HG02610 (cell line): Measurements from ENCODE around the gene SP110.
A peak's percentile ranks its signal among the peaks of the same experiment; 100 is the strongest.
"Not testable (repeated sequence)": the region's sequence is repeated elsewhere in the genome, so short reads cannot be mapped to it uniquely, and the experiment has no call there.

ENCODE experiments used
- ATAC-seq: cut with Tn5 transposase; IDR thresholded peaks from one replicate; pipeline ENCODE4 v1.9.1; 2021; ENCODE audit warnings: mild to moderate bottlenecking, moderate library complexity; ENCODE audit not compliant: unreplicated experiment

The SP110 gene

DNA sequence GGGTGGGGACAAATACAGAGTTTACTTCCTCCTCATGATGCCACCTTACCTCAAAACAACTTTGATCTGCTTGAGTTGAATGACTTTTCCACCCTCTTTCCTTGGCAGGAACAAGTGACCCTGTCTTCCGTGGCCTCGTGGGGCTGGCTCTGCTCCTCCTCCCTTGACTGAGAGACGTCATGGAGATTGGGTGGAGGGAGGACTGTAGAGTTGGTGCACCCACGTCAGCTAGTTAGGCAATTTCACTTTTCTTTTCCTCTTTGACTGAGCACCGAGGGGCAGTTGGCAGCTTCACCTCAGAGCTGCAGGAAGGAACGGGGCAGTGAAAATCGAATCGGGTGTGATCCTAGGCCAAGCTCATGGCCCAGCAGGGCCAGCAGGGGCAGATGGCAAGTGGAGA is 5.7 kb upstream of the SP110 start, which contains the start of gene SP140:
TSS of gene SP140 (plus strand) at position 251 of the 400 bp plus-strand sequence. CDS start at position 360, 109 bp downstream.
- ATAC-seq, result peak; percentile 87

DNA sequence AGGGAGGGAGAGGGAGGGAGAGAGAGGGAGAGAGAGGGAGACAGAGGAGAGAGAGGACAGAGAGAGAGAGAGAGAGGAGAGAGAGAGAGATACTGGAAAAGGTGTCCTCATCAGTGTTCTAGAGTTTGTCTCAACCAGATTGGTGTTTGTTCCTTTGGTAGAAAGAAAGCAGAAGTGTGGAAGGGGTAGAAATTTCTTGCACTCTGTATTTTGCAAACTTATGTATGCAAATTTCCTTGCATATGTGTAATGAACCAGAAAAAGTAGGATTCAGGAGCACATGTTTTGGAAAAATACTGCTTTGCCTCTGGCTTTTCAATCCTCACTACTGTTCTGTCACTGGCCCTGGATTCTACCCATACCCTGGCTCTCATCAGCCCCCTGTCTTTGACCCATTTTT is 4.7 kb upstream of the SP110 start:
- ATAC-seq, result no peak

DNA sequence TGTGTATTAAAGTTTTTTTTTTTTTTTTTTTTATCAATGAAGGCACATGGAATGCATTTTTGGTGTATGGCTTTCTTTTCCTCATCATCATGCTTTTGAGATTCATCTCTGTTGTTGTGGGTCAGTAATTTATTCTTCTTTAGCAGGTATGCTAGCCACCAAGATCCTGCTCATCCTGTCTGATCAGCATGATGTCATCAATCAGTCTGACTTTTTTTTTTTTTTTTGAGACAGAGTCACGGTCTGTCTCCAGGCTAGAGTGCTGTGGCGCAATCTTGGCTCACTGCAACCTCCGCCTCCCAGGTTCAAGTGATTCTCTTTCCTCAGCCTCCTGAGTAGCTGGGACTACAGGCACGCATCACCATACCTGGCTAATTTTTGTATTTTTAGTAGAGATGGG is 3.0 kb upstream of the SP110 start:
- not testable (repeated sequence) for ATAC-seq

DNA sequence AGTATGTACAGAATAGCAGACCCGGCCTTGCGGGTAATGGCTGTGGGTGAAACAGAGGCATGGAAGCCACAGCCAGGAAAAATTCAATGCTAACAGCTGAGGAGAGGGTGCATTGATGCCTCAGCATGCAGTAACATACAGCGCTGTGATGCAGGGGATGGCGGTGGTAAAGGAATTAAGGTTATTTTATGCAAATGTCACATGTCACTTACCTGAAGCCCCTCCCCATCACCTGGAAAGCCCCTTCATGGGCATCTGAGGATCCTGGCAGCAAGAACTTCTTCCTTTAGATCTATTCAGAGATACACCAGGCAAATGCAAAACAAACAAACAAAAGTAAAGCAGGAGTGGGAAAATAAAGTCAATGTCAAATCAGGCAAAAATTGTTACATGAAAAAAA is 1.7 kb upstream of the SP110 start:
- ATAC-seq, result no peak

DNA sequence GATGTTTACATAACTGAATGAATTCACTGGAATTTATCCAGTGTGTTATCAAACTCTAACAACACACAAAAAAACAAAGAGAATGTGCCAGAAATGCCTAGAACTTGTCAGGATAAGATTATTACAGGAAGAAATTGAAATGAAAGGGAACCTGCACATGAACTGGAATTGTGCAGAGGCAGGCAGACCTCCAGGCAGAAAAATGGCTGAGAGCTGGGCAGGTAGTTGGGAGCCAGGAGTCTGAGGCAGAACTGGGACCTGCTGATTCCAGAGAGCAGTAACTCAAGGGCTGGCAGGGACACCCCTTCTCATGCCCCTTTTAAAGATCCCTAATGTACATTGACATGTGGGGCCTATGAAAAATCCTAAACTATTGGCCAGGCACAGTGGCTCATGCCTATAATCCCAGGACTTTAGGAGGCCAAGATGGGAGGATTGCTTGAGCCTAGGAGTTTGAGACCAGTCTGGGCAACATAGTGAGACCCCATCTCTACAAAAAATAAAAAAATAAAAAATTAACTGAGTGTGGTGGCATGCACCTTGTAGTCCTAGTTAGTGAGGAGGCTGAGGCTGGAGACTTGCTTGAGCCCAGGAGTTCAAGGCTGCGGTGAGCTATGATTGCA is 674 bp upstream of the SP110 start:
- ATAC-seq, result no peak

DNA sequence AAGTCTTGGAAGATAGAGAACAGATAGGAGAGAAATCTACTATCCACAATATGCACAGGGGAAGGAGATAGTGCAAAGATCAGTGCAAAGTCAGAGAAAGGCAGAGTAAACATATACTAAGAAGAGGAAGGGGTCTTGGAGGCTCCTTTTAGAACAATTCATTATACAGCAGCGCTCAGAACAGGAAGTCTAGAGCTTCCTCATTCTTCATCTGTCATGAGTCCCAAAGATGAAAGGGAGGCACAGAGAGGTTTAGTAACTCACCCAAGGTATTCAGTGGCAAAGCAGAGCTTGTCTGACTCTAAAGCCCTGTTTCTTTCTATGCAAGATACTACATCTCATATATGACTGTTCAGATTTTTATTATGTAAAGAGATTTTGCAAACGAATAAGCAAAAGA is 1.4 kb downstream of the SP110 start:
- ATAC-seq, result peak; percentile 33

DNA sequence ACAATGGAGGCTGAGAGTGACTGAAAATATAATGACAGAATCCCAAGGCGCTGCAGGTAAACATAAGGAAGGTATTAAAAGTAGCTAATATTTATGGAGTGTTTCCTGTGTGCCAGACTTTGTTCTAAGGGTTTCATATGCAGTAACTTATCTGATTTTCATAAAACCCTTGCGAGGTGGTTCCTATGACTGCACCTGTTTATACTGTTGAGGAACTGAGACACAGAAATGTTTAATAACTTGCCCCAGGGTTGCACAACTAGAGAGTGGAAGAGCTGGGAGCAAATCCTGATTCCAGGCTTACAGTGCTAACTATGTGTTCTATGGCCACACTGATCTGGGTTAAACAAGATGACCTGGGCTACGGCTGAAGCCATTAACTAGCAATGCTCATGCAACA is 2.4 kb downstream of the SP110 start:
- ATAC-seq, result no peak

DNA sequence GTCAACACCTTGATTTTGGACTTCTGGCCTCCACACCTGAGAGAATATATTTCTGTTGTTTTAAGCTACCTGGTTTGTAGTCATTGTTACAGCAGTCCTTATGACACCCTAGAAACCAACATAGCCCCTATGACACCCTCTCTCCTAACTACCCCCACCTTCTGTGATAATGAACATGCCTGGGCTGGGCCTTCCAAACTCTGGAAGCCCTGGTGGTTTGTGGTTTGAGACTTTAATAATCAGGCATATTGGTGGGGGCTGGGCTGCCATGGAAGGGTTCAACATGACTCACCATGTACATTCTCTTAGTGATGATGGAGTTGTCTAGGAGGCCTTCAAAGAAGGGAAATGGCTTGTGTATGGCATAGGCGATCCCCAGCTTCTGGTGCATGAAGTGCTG is 3.3 kb downstream of the SP110 start:
- ATAC-seq, result no peak

DNA sequence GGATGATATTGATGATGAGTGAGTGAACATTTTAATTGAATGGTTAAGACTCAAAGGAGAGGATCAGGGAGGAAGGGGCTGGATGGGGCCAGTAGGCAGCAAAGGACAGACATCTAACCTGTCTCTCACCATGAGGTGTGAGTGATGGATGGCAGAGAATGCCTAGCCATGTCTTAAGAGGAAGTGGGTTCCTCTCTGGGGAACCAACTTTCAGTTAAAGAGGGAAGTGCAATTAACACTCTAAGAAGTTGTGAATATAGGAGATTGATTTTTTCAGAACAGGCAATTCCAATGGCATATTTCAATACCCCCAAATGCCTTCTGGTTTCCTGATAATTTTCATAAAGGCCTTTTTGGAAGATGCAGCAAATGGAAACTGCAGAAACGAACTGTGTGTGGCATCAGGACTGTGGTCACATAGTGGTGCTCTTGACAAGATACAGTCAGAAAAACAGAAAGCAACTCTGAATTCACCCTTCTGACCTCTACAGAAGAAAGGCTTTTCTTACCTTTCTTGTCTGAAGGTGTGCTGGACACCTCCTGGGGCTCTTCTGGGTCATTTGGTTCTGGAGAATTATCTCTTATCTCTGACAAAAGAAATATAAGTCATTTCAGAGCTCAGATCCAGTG is 10.2 kb downstream of the SP110 start:
- peak; percentile 42 for ATAC-seq

DNA sequence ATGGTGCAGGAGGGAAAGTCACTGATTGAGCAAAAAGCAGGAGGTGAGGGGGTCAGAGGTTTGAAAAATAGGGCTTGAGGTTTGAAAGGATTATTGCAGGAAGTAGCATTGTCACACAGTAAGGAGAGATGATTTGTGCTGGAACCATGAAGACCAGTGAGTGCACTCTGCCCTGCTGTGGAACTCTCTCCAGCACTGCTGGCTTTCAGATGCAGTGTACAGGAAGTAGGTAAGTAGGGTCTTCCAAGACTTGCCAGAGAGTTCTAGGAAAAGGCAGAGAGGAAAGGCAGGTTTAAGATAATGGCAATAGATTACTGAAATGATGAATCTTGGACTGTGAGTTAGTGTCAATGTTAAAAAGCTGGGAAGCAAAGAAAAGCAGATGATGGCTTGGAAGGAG is 11.2 kb downstream of the SP110 start:
- ATAC-seq, result no peak

DNA sequence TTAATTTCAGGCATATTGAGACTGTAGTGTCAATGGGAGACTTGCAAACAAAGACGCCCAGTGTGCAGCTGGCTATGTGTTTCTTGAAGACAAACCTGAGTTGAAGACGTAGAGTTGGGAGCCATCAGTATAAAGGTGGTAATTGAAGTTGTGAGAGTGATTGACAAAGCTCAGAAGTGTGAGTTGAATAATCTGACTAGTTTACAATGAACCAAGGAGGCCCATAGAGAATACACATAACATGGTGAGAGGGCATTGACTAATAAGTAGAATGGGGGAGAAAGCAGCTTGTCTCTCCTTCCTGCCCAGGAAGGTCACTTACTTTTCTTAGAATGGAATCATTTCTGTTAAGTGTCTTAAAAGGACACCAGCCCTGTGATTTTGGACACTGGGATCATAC is 14.1 kb downstream of the SP110 start:
- peak; percentile 52 for ATAC-seq

DNA sequence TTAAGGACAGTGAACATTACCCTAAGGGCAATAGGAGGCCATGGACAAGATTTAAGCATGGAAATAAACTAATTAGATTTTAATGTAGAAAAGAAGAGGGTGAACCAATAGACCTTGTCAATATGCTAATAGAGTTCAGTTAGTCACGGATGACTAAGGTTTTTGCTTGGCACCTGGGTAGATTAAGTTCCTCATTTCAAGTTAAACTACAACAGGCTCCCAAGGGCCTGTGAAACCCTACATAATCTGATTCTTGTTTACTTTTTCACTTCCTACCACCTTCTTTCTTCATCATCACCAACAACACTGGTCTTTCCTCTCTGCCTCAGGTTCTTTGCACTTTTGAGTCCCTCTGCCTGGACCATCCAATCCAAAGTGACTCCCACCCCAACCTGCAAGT is 14.8 kb downstream of the SP110 start:
- ATAC-seq, result no peak

DNA sequence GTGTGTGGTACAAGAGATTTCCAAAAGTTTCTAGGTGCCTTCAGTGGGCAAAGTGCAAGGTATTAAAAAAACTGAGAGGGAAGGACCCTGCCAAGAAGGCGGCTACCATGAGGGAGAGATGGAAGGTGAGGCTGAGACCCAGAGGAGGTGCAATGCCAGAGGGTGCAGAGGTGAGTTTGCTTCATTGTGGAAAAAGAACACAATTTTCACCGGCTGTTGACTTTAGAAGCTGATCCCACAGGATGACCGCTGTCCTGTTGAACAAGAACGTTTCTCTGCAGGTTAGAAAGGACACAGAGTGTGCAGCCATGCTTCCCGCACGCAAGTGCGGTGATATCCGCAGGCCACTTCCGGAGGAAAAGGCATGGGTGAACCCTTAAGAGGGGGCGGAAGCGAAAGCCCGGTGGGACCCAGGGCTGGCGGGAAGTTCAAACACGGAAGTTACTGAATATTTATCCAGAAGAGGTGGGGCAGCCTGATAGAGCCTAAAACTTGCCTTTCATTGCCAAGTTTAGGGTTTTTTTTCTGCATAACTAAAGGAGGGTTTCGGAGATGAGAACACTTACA is 16.6 kb downstream of the SP110 start:
- no peak for ATAC-seq

DNA sequence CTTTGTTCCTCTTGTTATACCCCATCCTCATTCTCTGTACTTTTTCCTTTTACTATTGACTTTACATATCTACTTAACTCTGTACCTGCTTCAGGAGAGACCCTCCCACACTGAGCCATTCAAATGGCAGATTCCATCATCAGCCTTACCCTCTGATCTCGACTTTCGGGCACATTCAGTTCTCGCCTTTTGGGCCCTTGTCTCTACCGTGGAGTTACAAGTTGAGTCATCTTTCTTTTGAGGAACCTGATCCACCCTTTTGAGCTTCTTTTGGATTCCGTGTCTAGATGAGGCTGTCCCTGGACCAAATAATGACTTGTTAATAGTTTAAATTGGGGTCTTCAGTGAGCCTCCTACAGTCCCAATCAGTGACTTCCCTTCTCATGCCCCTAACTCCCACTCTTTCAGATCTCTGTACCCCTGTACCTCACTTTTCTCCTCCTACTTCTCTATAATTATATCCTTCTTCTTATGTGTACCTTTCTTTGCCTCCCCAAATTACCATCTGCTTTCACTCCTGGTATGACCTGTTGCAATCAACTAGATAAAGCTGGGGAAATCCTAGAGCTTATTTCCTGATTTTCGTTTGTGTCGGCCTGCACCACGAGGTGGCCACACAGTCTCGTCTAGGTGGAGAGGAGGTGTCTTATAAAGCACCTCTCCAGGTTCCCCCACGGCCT is 17.2 kb downstream of the SP110 start:
- peak; percentile 67 for ATAC-seq

DNA sequence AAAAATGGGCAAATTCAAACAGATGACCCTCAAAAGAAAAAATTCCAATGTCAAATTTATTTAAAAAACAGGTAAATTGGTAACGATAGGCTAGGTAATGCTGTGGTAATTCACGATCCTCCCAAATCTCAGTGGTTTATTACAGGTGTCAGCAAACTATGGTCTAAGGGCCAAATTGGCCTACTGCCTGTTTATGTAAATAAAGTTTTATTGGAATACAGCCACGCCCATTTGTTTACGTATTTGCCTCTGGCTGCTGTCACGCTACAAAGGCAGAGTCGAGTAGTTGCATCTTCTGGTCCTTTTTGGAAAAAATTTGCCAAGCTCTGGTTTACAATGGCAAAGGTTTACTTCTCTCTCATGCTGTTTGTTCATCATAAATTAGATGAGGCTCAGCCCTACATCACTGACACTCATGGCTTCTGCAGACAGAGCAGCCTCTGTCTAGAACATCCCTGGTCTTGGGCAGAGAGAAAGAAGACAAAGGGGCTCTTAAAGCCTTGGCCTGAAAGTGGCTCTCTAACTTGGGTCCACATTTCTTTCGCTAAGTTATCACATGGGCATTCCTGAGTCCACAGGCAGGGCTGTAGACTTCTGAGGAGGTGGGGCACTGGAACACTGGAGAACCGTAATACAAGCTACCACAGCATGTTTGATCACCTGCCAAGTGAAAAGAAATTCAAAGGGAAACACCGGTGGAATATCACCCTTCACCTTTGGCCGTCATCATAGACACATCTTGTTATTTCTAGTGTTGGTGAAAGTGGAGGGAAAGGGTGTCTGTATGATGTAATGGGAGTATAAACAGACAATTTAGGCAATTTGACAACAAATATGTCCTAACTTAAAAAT is 34.8 kb downstream of the SP110 start:
- ATAC-seq, result no peak

DNA sequence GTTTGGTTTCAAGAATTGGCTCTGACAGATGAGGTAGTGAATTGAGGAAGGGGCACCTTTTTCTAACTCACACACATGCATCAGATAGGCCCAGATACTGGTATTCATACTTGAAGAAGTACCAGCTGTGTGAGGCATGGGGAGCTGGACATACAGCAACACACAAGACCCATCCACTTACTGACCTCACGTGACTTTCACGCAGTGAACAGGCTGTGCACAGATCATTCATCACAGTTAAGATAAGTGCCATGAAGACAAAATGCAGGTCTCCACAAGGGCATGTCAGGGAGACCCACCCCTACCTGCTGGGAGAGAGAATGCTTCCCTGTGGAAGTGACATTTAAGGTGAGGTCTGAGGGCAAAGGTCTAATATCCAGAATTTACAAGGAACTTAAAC is 38.6 kb downstream of the SP110 start:
- no peak for ATAC-seq

DNA sequence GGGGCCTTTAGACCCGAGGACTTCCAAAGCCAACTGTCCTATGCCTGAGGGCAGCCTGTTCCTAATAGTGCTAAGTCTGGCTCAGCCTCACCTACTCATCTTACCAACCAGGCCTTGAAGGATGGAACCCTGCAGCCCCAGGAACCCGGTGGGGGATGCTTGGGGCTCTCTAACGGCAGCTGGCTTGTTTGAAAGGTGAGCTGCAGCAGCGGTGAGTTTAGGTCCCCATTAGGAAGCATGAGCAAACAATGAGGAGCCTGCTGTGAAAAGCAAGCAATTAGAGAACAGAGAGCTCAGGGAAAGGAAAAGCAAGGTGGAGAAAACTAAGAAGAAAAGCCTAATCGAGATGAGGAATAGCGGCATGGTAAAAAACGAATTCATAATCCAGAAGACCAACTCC is 39.9 kb downstream of the SP110 start:
- no peak for ATAC-seq

DNA sequence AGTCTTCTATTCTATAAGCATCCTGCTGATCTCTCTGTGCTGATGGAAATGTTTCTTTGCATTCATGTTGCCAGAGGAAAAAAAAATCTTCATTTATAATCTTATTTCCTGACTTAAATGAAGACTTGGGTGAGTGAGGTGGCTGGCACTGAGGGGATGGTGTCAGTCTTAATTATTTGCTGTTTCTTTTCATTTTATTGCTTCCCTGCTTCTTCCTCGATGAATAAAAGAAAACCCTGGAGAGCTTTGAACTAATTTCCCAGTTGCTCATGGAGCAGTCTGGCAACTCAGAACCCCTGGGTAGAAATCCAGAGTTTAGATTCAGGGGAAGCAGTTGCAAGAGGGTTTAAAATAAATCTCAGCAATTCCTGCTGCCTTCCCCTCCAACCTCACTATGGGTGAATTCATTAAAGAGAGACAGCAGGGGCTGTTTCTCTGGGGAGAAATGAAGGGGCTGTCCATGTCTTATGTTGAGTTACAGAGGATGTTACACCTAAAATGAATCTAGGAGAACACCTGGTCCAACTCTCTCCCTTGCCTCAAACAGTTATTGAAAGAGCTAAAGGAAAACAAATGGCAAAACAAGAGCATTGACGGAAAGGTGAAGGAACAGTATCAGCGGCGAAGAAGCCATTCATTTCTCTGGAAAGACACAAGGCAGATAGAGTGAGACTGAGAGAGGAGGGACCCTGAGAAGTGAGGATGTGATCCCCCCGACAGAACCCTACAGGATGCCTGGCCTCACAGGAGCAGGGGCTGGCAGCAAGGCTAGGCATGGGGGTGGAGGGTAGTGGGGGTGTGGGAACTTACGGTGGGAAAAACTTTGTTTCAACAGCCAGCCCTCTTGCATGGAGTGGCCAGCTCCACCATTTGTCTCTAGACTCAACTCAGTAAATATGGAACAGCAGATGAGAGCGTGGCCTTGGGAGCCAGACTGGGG is 41.0 kb downstream of the SP110 start:
- no peak for ATAC-seq

DNA sequence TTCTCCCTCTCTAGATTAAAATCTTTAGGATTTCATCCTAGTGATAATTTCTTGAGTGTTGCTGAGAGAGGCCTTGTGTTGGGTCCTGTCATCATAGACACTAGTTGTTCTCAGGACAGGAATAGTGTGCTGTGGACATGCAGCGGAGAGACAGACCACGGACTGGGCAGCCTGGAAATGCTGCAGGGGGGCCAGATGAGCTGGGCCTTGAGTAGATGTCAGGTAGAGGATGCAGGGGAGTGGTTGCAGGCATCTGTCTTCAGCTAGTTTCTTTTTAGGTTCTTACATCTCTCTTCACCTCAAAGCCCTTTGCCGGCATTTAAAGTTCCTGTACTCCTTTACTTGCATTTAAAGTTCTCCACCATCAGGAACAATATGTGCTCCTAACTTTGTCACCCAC is 42.8 kb downstream of the SP110 start:
- no peak for ATAC-seq

DNA sequence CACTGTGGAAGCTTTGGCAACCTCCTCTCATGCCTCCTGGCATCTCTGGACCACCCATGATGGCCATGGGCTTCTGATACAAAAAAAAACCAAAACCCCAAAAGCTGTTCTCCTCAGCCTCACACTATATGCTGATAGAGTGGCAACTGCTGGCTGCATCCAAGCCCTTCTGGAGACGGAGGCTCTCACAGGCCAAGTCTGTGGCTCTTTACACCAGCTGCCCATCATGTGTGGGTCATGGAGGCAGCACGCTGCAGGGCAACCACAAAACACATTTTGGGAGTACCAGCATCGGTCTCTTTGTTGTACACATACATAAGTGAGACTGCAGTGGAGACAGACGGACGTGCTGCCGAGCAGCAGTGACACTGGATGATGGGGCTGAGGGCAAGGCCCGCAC is 45.3 kb downstream of the SP110 start:
- ATAC-seq, result no peak
